ENCODE data around the gene PNISR.

The PNISR gene

DNA sequence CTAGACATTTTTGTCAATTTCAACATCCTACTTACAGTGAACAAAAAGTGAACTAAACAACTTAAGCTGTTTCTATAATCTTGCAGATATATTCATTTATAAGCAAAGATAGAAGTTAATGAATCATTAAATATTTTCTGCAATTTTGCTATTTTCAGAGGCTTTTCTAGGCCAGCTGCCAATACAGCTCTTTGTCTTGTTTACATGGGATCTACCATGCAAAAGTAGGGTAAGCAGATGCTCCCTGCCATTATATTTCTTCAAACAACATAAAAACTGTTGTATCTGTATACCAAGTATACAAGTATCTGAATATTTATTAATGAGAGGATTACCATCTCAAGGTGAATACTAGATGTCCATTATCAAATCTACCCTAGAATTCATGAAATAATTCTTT lies 15.4 kb downstream of the PNISR start:
- FAIRE-seq: no peak

DNA sequence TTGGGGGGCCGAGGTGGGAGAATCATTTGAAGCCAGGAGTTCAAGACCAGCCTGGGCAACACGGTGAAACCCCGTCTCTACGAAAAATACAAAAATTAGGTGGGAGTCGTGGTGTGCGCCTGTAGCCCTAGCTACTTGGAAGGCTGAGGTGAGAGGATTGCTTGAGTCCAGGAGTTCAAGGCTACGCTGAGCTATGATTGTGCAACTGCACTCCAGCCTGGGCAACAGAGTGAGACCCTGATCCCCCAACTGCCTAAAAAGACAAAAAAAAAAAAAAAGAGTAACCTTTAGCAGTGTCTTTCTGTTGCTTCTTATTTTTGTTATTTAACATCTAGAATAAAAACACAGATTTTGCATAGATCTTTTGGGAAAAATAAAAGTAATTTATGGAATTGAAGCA lies 18.0 kb downstream of the PNISR start:
- no peak for DNase-seq (ENCODE audit: low spot score)
- no peak for FAIRE-seq

More for the DNA sequence above, 15.4 kb downstream of the PNISR start:
- DNase-seq (ENCODE audit: low spot score): no peak

DNA sequence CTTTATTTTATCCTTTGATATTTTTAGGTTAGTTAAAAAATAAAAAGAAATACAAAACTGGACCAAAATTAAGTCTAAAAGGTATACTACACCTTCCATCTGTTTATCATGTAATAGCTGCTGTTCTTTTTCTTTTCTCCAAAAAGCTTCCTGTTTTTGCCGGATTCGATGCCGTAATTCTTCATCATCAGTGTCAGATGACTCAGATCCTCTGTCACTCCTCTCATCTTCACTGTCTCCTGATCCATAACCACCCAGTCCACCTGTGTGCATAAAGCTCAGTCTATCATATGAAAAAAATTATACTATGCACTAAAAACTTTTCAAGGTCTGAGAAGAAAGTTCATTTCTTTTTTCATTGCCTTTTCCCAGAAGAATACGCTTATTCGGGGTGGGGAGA lies 22.7 kb downstream of the PNISR start:
- DNase-seq (ENCODE audit: low spot score) (no peak), FAIRE-seq (no peak)

DNA sequence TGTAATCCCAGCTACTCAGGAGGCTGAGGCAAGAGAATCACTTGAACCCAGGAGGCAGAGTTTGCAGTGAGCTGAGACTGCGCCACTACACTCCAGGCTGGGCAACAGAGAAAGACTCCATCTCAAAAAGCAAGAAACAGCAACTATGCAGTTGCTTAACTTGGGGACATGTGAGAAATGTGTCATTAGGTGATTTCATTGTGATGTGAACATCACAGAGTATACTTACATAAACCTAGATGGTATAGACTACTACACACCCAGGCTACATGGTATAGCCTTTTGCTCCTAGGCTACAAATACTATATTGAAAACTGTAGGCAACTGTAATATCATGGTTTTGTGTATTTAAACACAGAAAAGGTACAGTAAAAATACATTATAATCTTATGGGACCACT lies 27.8 kb downstream of the PNISR start:
- FAIRE-seq: no peak

DNA sequence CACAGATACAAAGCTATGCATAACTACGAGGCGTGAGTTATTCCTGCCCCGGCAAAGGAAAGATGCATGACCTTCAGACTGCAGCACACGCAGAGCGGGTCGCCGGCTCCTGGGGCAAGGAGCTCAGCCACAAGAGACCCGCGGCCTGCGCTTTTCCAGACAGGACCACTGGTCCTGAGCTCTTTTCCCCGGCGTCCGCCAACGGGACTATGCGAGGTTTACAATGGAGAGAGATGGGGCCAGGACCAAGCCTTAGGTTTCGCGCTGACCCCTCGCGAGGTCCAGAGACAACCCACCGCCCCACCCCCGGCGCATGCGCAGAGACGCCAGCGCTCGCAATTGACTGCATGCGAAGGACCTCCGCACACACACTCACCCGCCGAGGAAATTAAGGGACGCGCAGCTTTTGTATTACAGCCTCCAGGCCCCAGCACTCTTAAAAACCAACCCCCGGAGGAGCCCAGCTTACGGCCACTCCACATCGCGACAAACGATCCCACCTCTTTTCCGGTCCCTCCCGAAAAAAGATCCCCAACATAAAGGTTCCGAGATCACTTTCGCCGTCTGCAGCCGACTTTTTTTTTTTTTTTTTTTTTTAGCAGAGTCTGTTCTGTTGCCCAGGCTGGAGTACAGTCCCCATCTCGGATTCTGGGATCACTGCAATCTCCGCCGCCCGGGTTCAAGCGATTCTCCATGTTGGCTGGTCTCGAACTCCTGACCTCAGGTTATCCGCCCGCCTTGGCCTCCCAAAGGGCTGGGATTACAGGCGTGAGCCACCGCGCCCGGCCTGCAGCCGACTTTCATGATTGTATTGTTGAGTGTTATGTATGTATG lies 31.2 kb downstream of the PNISR start, which contains the start of gene COQ3:
Gene COQ3, minus strand, starts transcription at position 498 of the 834 bp plus-strand sequence. Its CDS starts 16 bp downstream, at position 482.
- DNase-seq (ENCODE audit: low spot score) (peak; percentile 45), FAIRE-seq (no peak)

More for the DNA sequence above, 27.8 kb downstream of the PNISR start:
- no peak for DNase-seq (ENCODE audit: low spot score)

DNA sequence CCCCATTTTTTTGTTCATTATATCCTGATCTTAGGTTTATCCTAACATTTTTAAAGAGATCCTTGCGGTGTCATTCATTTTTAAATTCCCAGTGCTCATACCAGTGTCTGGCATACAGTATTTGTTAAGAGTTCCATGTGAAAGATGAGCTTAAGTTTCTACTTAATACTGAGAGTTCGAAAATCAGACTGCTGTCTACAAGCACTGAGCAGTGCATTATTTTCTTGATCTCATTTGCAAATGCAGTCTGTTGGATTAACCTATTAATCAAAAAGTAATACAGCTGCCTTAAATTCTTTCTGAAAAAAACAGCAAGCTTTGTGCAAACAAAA lies 31.8 kb downstream of the PNISR start:
- DNase-seq (ENCODE audit: low spot score): no peak
- no peak for FAIRE-seq

DNA sequence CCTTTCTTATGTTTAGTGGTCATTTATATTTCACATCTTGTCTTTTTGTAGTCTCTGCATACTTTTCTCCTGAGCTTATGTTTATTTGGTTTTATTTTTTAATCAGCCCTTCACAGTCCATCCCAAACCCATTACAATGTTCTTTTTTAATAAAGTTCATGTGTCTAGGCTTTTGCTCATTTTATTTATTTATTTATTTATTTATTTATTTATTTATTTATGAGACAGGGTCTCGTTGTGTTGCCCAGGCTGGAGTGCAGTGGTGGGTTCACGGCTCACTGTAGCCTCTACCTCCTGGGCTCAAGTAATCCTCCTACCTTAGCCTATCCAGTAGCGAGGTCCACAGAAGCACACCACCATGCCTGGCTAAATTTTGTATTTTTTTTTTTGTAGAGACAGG lies 34.2 kb downstream of the PNISR start:
- DNase-seq (ENCODE audit: low spot score): no peak
- no peak for FAIRE-seq

DNA sequence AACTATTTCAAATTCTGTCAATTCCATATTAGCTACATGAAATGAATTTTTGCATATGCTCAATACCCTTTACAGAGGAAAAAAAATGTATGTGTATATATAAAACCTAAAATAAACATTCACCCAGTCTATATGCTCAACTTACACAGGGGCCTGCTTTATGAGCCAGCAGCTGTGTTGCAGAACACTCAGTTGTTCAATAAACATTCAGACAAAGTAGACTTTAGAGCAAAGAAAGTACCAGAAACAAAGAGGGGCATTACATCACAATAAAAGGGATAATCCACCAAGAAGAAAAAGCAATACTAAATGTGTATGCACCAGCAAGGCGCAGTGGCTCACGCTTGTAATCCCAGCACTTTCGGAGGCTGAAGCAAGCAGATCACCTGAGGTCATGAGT lies 40.6 kb downstream of the PNISR start:
- no peak for DNase-seq (ENCODE audit: low spot score)
- no peak for FAIRE-seq

DNA sequence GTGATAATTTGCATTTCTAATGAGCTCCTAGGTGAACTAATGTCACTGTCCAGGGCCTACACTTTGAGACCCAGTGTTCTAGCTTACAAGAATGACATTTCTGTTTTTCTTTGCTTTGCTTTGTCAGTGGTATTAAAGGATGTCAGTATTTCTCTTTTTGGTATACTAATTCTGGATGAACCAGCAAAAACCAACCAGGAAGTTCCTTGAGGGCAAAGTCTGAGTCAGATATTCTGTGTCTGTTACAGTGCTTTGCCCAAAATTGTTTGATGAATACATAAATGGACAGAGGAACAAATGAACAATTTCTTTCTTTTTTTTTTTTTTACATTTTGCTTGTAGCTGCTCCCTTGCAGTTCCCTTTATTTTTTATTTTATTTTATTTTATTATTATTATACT lies 46.5 kb downstream of the PNISR start:
- FAIRE-seq (no peak), DNase-seq (ENCODE audit: low spot score) (no peak)

DNA sequence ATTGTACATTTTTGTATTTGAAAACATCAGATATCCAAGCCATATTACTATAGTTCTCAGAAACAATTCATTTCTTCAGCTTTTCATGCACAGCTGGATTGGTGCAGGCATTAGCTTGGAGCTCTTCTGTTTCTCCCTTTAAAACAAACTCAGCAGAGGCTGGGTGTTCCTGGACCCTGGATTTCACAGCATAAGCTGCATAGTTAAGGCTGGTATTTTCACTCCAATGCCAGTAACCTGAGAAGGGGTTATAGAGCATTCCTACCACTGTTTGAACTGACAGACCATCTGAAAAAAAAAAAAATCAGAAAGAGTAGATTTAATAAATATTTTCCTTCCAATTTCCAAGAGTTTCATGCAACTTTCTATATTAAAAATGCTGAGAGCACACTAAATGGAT lies 55.6 kb downstream of the PNISR start:
- no peak for DNase-seq (ENCODE audit: low spot score)
- no peak for FAIRE-seq

DNA sequence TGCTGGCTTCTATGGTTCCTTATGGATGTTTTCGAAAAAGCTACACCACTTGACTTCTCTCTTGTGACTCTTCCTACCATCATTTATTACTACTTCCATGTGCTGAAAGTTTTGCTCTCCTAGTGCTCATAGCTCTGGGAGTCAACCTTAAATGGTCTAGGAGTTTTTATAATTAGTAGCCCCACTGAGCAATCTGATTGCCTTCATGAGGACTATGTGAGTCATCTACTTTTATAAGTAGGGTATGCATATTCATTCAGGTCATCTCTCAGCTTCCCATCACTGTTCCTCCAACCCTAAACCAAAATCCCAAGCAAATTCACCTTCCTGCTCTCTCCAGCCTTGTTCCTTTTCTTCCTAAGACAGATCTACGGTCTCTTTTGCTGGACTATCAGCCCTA lies 58.3 kb downstream of the PNISR start:
- DNase-seq (ENCODE audit: low spot score) (no peak), FAIRE-seq (no peak)

DNA sequence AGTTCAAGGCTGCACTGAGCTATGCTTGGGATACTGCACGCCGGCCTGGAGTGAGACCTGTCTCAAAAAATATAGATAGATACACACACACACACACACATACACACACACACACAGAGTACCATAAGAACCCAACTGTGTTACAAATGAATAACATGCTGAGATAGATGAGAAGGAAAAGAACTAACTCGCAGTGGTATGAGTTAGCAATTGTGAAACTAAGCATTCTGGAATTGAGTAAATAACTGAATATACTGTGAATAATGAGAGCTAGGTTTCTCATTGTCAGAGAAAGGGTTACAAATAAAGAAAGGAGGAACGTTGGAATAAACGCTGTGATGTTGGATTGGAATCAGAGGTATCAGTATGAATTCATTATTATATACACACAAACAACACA lies 61.1 kb downstream of the PNISR start:
- DNase-seq (ENCODE audit: low spot score): no peak
- no peak for FAIRE-seq

DNA sequence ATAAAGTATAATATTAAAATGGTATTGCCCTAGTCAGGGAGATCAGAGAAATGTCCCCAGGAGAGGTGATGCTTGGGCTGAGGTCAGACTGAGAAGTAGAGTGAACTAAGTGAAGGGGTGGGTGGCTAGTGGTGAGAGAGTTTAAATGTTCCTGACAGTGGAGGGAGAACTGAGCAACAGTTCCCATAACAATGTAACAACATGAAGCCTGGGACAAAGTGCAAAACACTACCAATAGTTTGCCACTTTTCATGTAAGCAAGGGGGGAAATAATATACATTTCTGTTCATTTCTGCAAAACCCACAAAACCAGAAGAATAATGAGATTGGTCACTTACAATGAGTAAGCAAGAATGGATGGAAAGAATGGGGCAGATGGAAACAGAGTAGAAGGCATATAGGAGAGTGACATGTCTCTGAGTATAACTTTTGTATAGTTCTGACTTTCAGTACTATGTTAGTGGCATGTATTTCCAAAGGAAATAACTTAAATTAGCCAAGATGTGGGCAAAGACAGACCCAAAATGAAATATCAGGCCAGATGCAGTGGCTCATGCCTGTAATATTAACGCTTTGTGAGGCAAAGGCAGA lies 62.3 kb downstream of the PNISR start:
- FAIRE-seq (no peak), DNase-seq (ENCODE audit: low spot score) (no peak)

DNA sequence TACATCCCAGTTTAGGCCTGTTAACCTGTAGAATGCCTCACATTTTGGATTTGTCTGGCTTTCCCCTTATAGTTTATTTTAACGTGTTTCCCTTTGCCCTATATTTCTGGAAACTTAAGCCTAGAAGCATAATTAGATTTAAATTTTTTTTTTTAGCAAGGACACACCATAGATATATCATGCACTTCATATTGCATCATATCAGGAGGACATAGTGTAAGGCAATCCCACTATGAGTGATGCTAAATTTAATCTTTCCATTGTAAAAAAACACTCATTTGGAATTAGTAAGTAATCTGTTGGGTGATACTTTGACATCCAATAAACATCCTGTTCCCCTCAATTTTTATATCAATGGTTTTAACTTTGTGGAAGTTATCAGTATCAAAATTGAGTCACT lies 65.3 kb downstream of the PNISR start:
- no peak for DNase-seq (ENCODE audit: low spot score)
- FAIRE-seq: no peak

DNA sequence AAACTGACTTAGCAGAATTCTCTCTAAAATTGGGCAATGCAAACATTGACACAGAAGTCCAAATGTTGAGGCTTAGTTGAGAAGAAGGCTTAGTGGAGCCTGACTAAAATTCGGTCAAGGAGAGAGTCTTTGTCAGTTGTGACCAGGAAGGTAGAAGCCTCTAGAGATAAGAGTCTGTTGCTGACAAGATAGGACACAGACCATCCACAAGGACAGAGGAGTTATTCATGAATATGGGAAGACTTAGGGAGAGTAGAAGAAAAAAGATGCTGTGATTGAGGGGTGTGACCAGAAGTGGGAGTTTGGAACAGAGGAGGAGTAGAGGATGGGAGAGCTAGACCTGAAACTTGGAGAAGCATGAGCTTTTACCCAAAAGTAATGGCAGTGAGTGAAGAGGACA lies 68.5 kb downstream of the PNISR start:
- FAIRE-seq (no peak), DNase-seq (ENCODE audit: low spot score) (no peak)

DNA sequence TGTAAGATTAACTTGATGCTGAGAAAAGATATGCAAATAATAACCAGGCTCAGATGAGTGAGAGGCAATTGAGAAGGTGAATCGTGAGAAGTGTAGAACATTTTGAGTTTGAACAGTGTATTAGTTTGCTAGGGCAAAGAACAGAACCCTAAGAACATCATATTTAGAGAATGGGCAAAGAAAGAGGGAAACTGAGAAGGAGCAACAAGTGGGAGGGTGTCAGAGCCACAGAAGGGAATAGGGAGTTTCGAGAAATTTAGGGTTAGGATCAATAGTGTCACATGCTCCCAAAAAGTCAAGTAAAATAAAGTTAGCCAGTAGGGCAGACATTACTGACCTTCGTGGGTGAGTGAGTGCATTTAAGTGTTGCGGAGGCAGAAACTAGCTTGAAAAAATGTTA lies 70.1 kb downstream of the PNISR start:
- FAIRE-seq (no peak), DNase-seq (ENCODE audit: low spot score) (no peak)

DNA sequence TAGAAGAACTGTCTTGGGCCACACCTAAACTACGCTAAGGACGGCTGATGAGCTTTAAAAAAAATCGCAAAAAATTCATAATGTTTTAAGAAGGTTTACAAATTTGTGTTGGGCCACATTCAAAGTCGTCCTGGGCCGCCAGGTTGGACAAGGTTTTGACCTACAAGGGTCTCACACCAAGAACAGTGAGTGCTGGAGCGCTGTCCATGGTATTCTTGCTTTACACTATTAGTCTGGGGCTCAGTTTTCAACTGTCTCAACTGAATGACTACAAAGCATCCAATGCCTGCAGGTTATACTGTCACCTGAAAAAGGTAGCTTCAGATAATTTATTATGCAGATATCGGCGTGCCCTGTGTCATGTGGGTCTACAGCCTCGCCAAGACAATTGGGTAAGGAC lies 72.0 kb downstream of the PNISR start:
- DNase-seq (ENCODE audit: low spot score) (no peak), FAIRE-seq (no peak)

DNA sequence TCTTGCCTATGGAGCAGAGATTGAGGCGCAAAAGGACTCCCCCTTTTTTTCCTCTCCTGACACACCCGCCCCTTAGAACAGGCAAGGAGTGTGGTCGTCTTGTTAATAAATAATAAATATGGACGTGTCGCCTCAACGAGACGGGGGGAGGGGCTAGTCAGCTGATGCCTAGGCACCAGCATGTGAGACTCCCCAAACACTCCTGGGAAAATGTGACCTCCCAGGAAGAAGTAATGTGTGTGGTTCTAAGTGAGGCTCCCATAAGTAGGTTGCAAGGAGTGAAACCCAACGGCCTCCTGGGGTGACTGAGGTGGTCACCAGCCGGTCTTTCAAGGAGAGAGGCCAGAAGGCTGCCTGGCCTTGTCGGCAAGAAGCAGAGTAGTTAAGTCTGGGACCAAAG lies 74.5 kb downstream of the PNISR start:
- FAIRE-seq: no peak
- DNase-seq (ENCODE audit: low spot score): no peak

DNA sequence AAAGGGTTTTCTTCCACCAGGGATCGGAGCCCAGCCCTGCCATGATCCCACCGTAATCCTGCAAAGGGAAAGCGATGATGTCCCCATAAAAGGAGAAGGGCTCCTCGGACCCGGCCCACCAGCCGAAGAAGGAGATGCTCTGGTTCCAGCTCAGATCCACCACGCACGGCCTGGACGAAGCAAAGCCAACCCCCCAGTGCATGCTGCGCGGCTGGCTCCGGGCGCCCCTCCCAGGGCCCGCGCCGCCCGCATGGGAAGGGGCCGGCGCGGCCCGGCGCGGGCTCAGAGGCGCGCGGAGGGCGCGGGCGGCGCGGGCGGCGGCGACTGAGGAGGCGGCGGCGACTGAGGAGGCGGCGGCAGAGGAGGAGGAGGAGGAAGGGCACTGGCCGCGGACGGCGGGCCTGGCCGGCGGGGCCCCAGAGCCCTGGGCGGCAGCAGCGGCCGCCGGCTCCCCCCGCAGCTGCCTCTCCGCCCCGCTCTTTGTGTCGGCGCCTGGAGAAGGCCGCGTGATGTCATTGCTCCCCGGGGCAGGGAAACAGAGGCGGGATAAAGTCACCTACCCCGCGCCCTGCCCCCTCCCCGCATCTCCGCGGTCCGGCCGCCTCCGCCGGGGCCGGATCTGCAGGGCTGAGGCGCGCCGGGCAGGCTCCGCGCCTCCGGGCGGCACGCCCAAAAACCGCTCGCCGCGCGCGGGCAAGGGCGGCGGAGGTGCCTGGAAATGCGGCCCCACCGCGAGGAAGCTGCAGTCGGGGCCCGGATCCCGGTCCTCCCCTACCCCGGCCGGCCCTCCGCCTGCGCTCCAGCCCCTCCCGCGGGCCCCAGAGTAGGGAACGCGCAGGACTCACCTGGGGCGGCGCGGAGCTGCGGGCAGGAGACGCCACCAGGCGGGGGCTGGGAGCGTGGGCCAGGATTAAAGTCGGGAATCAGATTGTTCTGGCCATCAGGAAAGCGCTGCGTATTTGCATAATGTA lies 75.7 kb downstream of the PNISR start, which contains the start of gene FAXC:
Gene FAXC, minus strand, starts transcription at position 504 of the 971 bp plus-strand sequence. Its CDS starts 302 bp downstream, at position 202.
- FAIRE-seq (no peak), DNase-seq (ENCODE audit: low spot score) (peak; percentile 32)

DNA sequence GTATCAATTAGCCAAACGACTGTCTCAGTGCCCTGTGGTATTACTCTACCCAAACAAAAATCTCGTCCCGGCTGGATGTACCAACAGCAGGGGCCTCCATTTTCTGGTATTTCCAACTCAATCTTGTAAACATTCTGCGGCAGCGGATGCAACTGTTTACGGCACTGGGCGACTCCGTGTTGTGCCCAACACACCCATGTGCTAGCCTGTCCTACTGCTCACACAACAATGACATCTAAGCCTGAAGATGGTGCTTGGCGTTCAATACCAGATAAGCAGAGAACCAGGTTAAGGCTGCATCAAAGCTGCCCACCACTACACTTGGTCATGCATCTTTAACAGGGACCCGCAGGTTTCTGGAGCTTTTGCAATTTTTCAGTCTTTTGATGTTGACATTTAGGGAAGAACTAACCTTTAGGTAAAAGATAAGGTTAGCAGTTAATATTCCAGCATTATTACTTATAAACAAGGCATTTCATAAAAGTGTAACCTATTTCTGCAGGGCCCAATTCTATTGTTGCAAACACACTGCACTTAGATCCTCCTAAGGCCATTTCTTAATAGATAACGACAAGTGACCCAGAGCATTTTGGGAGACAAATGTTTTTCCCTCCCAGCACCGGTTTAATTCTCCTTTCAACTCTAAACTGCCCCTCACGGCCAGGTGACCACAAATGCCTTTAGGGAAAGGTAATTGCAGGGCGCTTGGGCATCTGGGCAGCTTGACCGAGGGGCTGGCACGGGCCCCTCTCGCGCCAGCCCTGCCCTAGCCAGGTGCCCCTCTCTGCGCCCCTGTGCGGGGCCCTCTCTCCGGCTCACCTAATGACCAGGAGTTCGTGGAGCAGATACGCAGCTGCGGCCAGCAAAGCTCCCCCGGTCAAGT lies 76.6 kb downstream of the PNISR start:
- DNase-seq (ENCODE audit: low spot score) (no peak), FAIRE-seq (no peak)
